T-helper 9 cell (primary cell): ENCODE results near the gene FXYD6.
A peak's percentile ranks its signal among the peaks of the same experiment; 100 is the strongest.
"Not testable (repeated sequence)": the region's sequence is repeated elsewhere in the genome, so short reads cannot be mapped to it uniquely, and the experiment has no call there.

Experiments
- DNase-seq: peaks from one replicate; pipeline ENCODE4 v3.0.0-alpha.2; 2020

Gene FXYD6

GRCh38 chr11:117815262-117815803 lies 61.1 kb downstream of the FXYD6 start:
- peak; percentile 56 for DNase-seq

GRCh38 chr11:117814766-117815261 lies 61.6 kb downstream of the FXYD6 start:
- peak; percentile 80 for DNase-seq

- no peak for DNase-seq
Measured at GRCh38 chr11:117814204-117814765, 62.2 kb downstream of the FXYD6 start.

GRCh38 chr11:117810056-117810451 lies 66.4 kb downstream of the FXYD6 start:
- not testable (repeated sequence) for DNase-seq

- DNase-seq, result no peak
Measured at GRCh38 chr11:117809236-117810055, 67.0 kb downstream of the FXYD6 start.

GRCh38 chr11:117808784-117809183 lies 67.7 kb downstream of the FXYD6 start:
- no peak for DNase-seq

- DNase-seq, result peak; percentile 78
Measured at GRCh38 chr11:117807482-117808327, 68.8 kb downstream of the FXYD6 start.

- no peak for DNase-seq
Measured at GRCh38 chr11:117806846-117807245, 69.6 kb downstream of the FXYD6 start.

GRCh38 chr11:117805045-117805444 lies 71.4 kb downstream of the FXYD6 start:
- DNase-seq, result no peak

- no peak for DNase-seq
Measured at GRCh38 chr11:117803896-117804295, 72.6 kb downstream of the FXYD6 start.

GRCh38 chr11:117799634-117800033 lies 76.8 kb downstream of the FXYD6 start:
- no peak for DNase-seq

GRCh38 chr11:117796872-117797529 lies 79.5 kb downstream of the FXYD6 start, which contains the start of gene DSCAML1:
Gene DSCAML1 (minus strand): TSS chr11:117797216. CDS start chr11:117797079, 137 bp downstream.
- DNase-seq, result peak; percentile 36

- no peak for DNase-seq
Measured at GRCh38 chr11:117796456-117796871, 80.0 kb downstream of the FXYD6 start.

- DNase-seq, result no peak
Measured at GRCh38 chr11:117795638-117796455, 80.6 kb downstream of the FXYD6 start.

- DNase-seq, result no peak
Measured at GRCh38 chr11:117794772-117795629, 81.5 kb downstream of the FXYD6 start.

GRCh38 chr11:117794135-117794534 lies 82.3 kb downstream of the FXYD6 start:
- no peak for DNase-seq

- no peak for DNase-seq
Measured at GRCh38 chr11:117793583-117793982, 82.9 kb downstream of the FXYD6 start.

- no peak for DNase-seq
Measured at GRCh38 chr11:117792992-117793391, 83.5 kb downstream of the FXYD6 start.

- DNase-seq, result no peak
Measured at GRCh38 chr11:117792241-117792640, 84.2 kb downstream of the FXYD6 start.

- DNase-seq, result no peak
Measured at GRCh38 chr11:117790279-117790678, 86.2 kb downstream of the FXYD6 start.
